IMR-90 (cell line): Measurements from ENCODE around the gene COPB1. TPM values are rescaled to one million over a fixed set of nuclear protein-coding genes. Genes with fewer than 3 reads are reported as not detected.
A peak's percentile ranks its signal among the peaks of the same experiment; 100 is the strongest.

ENCODE experiments used
- ATAC-seq: fragments of 200-7000 bp; cut with Tn5 transposase; 2 replicates; pipeline ENCODE4 v1.9.1; 2020; ENCODE audit warnings: low read depth, mild to moderate bottlenecking, moderate library complexity
- BruUV-seq: library from RNA; stranded (reverse); fragments of 400-500 nt; replicated peaks from 2 replicates; lab custom pipeline; 2021; lab: Mats Ljungman, UMichigan
- CTCF ChIA-PET: fragments of 300-600 bp; formaldehyde crosslinking; extraction: SDS; loops from one replicate; lab custom pipeline; 2021; ENCODE audit warnings: antibody characterized with exemption; lab: Yijun Ruan, JAX
- POLR2A ChIA-PET: fragments of 300-600 bp; sonication (Branson Sonifier 250); formaldehyde crosslinking; loops from one replicate; lab custom pipeline; 2022; ENCODE audit warnings: antibody characterized with exemption; ENCODE audit not compliant: unreplicated experiment; lab: Charles Lee
- DNase-seq: peaks from one replicate; pipeline ENCODE4 v3.0.0; 2013
- H2AFZ ChIP-seq: replicated peaks from 2 replicates; pipeline ENCODE3; 2013; ENCODE audit warnings: low read length, mild to moderate bottlenecking; ENCODE audit not compliant: poor library complexity
- H2AK5ac ChIP-seq: 2 replicates; pipeline ENCODE4 v1.6.1; 2013; ENCODE audit warnings: low read depth, low read length, inconsistent platforms
- H2AK9ac ChIP-seq: replicated peaks from 2 replicates; pipeline ENCODE3; 2013; ENCODE audit warnings: mild to moderate bottlenecking, low read depth, low read length, moderate library complexity; ENCODE audit not compliant: poor library complexity
- H2BK120ac ChIP-seq: 2 replicates; pipeline ENCODE4 v1.6.1; 2013; ENCODE audit warnings: low read depth, low read length, inconsistent platforms
- H2BK15ac ChIP-seq: 3 replicates; pipeline ENCODE4 v1.6.1; 2013; ENCODE audit warnings: low read depth, low read length, inconsistent platforms
- H2BK20ac ChIP-seq: 2 replicates; pipeline ENCODE4 v1.6.1; 2013; ENCODE audit warnings: low read depth, mild to moderate bottlenecking, inconsistent platforms, low read length, moderate library complexity
- H2BK5ac ChIP-seq: 2 replicates; pipeline ENCODE4 v1.6.1; 2013; ENCODE audit warnings: mild to moderate bottlenecking, low read depth, low read length, inconsistent platforms; ENCODE audit not compliant: poor library complexity, severe bottlenecking
- H3K14ac ChIP-seq: replicated peaks from 2 replicates; pipeline ENCODE4 v1.6.1; 2013; ENCODE audit warnings: low read depth, low read length, inconsistent platforms
- H3K18ac ChIP-seq: 2 replicates; pipeline ENCODE4 v1.6.1; 2013; ENCODE audit warnings: low read depth, low read length, control low read depth
- H3K23ac ChIP-seq: 2 replicates; pipeline ENCODE4 v1.6.1; 2013; ENCODE audit warnings: low read depth, low read length, inconsistent platforms
- H3K27ac ChIP-seq: 2 replicates; pipeline ENCODE4 v1.5.1; 2013; ENCODE audit warnings: mild to moderate bottlenecking, control low read depth, low read length; ENCODE audit not compliant: insufficient read depth
- H3K27me3 ChIP-seq: 2 replicates; pipeline ENCODE4 v1.6.1; 2013; ENCODE audit warnings: low read length; ENCODE audit not compliant: control insufficient read depth, insufficient read depth
- H3K36me3 ChIP-seq: 2 replicates; pipeline ENCODE4 v1.6.1; 2013; ENCODE audit warnings: low read length, mixed read lengths; ENCODE audit not compliant: control insufficient read depth, insufficient read depth
- H3K4ac ChIP-seq: 2 replicates; pipeline ENCODE4 v1.6.1; 2013; ENCODE audit warnings: low read depth, low read length, inconsistent platforms
- H3K4me1 ChIP-seq: 2 replicates; pipeline ENCODE4 v1.6.1; 2013; ENCODE audit warnings: low read length, mixed read lengths; ENCODE audit not compliant: control insufficient read depth, insufficient read depth
- H3K4me2 ChIP-seq: 2 replicates; pipeline ENCODE4 v1.6.1; 2013; ENCODE audit warnings: low read depth, mild to moderate bottlenecking, control low read depth, low read length, moderate library complexity
- H3K4me3 ChIP-seq: 2 replicates; pipeline ENCODE4 v1.5.1; 2013; ENCODE audit warnings: low read depth, mild to moderate bottlenecking, control low read depth, low read length, moderate library complexity; ENCODE audit not compliant: insufficient read depth
- H3K56ac ChIP-seq: 2 replicates; pipeline ENCODE4 v1.6.1; 2013; ENCODE audit warnings: low read length, inconsistent platforms; ENCODE audit not compliant: insufficient read depth; ENCODE audit errors: extremely low read depth
- H3K79me1 ChIP-seq, 2 experiments: 2 replicates each; pipeline ENCODE4 v1.6.1; 2013; ENCODE audit warnings: low read length in 2 of 2, inconsistent platforms in 1 of 2, low read depth in 1 of 2
- H3K9ac ChIP-seq: 2 replicates; pipeline ENCODE4 v1.6.1; 2013; ENCODE audit warnings: low read depth, low read length, control low read depth
- H3K9me1 ChIP-seq: 2 replicates; pipeline ENCODE4 v1.6.1; 2013; ENCODE audit warnings: low read length, inconsistent platforms; ENCODE audit not compliant: insufficient read depth
- H3K9me3 ChIP-seq: 2 replicates; pipeline ENCODE4 v1.6.1; 2013; ENCODE audit warnings: low read length; ENCODE audit not compliant: control insufficient read depth, insufficient read depth
- H4K20me1 ChIP-seq: 2 replicates; pipeline ENCODE4 v1.6.1; 2013; ENCODE audit warnings: low read length, inconsistent platforms; ENCODE audit not compliant: insufficient read depth
- H4K5ac ChIP-seq: 2 replicates; pipeline ENCODE4 v1.6.1; 2013; ENCODE audit warnings: mild to moderate bottlenecking, low read depth, low read length, control low read depth
- H4K8ac ChIP-seq, 2 experiments: 2 replicates each; pipeline ENCODE4 v1.6.1; 2013; ENCODE audit warnings: low read depth in 2 of 2, low read length in 2 of 2, control low read depth in 1 of 2, inconsistent platforms in 1 of 2
- H4K91ac ChIP-seq: 2 replicates; pipeline ENCODE4 v1.6.1; 2013; ENCODE audit warnings: low read depth, low read length, inconsistent platforms; ENCODE audit not compliant: insufficient read depth
- BHLHE40 ChIP-seq: fragments of 150-350 bp; IDR thresholded peaks from 2 replicates; pipeline ENCODE4 v1.6.1; 2016; ENCODE audit warnings: mild to moderate bottlenecking, low read depth, low read length
- CEBPB ChIP-seq: IDR thresholded peaks from 2 replicates; pipeline ENCODE4 v1.6.1; 2012; ENCODE audit warnings: low read depth, low read length, improper control_type of control experiment
- CHD1 ChIP-seq: IDR thresholded peaks from 2 replicates; pipeline ENCODE4 v1.6.1; 2012; ENCODE audit warnings: low read depth, low read length, improper control_type of control experiment
- FOS ChIP-seq: fragments of 150-350 bp; IDR thresholded peaks from 2 replicates; pipeline ENCODE4 v1.6.1; 2016; ENCODE audit warnings: low read depth, low read length
- MAFK ChIP-seq: IDR thresholded peaks from 2 replicates; pipeline ENCODE4 v1.6.1; 2012; ENCODE audit warnings: low read depth, low read length, improper control_type of control experiment
- MAZ ChIP-seq: IDR thresholded peaks from 2 replicates; pipeline ENCODE4 v1.6.1; 2012; ENCODE audit warnings: low read depth, mild to moderate bottlenecking, low read length, improper control_type of control experiment, moderate library complexity, borderline replicate concordance
- MXI1 ChIP-seq: IDR thresholded peaks from 2 replicates; pipeline ENCODE4 v1.6.1; 2012; ENCODE audit warnings: low read depth, mild to moderate bottlenecking, low read length, moderate library complexity, borderline replicate concordance
- NFE2L2 ChIP-seq: fragments of 150-350 bp; IDR thresholded peaks from 2 replicates; pipeline ENCODE4 v1.6.1; 2016; ENCODE audit warnings: low read depth, mild to moderate bottlenecking, low read length
- POLR2A ChIP-seq: IDR thresholded peaks from 2 replicates; pipeline ENCODE4 v1.6.1; 2012; ENCODE audit warnings: mild to moderate bottlenecking, low read depth, low read length
- RCOR1 ChIP-seq: IDR thresholded peaks from 2 replicates; pipeline ENCODE4 v1.6.1; 2012; ENCODE audit warnings: mild to moderate bottlenecking, low read length, improper control_type of control experiment; ENCODE audit not compliant: insufficient replicate concordance
- RFX5 ChIP-seq: IDR thresholded peaks from 2 replicates; pipeline ENCODE4 v1.8.0; 2012; ENCODE audit warnings: low read depth, mild to moderate bottlenecking, low read length, moderate library complexity
- SMC3 ChIP-seq: fragments of 150-350 bp; IDR thresholded peaks from 2 replicates; pipeline ENCODE4 v1.6.1; 2016; ENCODE audit warnings: low read depth, mild to moderate bottlenecking, antibody characterized with exemption, low read length, moderate library complexity
- WGBS, 2 experiments: methylation state at CpG; one replicate each; pipeline versions ENCODE4 v1.1.5 to v1.1.7; 2013; ENCODE audit warnings: missing lambda C conversion rate in 2 of 2; ENCODE audit not compliant: insufficient read length in 1 of 2; ENCODE audit errors: extremely low coverage in 2 of 2; 5-methylcytosine and 5-hydroxymethylcytosine counted together
- dilution Hi-C: fragments of 300-500 bp; cut with HindIII; formaldehyde crosslinking; loops from one replicate; pipeline ENCODE4 v1.14.3; 2018; ENCODE audit warnings: low sequenced_read_pairs; ENCODE audit not compliant: unreplicated experiment
- in situ Hi-C: fragments of 300-500 bp; cut with MboI; formaldehyde crosslinking; loops from 3 replicates; pipeline ENCODE4 v1.14.3; 2019; ENCODE audit warnings: low sequenced_read_pairs, inconsistent platforms, mixed read lengths
- intact Hi-C: fragments of 100-400 bp; cut with micrococcal nuclease; formaldehyde crosslinking; loops from 2 replicates; pipeline ENCODE4 v1.10.0; 2022
- polyA plus RNA-seq, 3 experiments: library from polyadenylated mRNA; depleted of rRNA; stranded (reverse); fragments of >200 nt; gene quantifications; 2 replicates each; pipeline ENCODE4 v1.2.3, GENCODE V29; 2012; ENCODE audit warnings: low replicate concordance in 1 of 3
- total RNA-seq: library from RNA; depleted of rRNA; stranded (reverse); fragments of >200 nt; gene quantifications from 2 replicates; pipeline ENCODE4 v1.2.3, GENCODE V29; 2012
- TF ChIP-seq, protein P1 (sequence below): fragments of 150-350 bp; IDR thresholded peaks from 2 replicates; pipeline ENCODE4 v1.6.1; 2017; ENCODE audit warnings: mild to moderate bottlenecking, antibody characterized with exemption, low read length, low read depth
- TF ChIP-seq, protein P2 (sequence below): conservative IDR thresholded peaks from 2 replicates; pipeline ENCODE4 v1.5.1; 2012; ENCODE audit warnings: mild to moderate bottlenecking, low read depth, low read length, improper control_type of control experiment

COPB1 gene
- total and polyA plus RNA-seq, 2 of the 4 experiments (the other 2 are of a cell fraction): 136 to 341 TPM

DNA sequence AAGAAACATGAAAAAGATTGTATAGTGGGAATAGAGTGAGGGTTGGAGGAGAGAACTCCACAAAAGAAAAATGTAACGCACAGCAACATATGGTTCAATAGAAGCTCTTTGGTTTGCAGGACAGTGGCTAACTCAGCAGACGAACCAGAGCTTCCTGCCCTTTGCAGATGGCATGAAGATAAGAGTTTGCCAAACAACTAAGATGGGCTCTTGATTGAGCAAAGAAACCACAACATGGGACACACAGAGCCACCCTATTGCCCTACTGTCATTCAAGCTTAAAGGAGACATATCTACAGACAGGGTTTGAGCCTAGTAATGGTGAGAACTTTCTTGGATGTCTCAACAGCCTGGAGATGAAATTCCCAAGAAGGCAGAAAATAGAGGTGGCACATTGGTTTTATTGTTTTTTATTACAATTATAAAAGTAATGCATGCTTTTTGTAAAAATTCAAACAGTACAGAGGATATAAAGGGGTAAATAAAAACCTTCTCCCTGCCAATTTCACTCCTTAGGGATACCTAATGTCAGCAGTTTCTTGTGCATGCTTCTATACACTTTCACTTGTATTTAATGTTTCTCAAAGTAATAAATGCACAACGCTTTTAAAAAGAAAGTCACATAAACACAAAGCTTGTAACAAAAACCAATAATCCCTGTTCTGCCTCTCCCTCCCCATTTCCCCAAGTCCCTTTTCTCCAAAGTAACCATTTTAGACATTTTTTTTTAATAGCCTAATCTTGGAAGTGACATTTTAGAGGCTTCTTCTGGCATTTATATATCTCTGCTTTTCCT, 63.7 kb downstream of the COPB1 start:
- POLR2A ChIA-PET: interaction anchor here (0.7 kb wide), 1 partner anchor 58 kb away, joined by 3 read pairs; no protein-coding TSS in a partner anchor
- TF ChIP-seq MAFK: no peak
- TF ChIP-seq CEBPB: no peak
- no peak for TF ChIP-seq RFX5
- no peak for TF ChIP-seq SMC3
- TF ChIP-seq MAZ: no peak
- TF ChIP-seq CHD1: no peak
- no peak for TF ChIP-seq POLR2A
- TF ChIP-seq BHLHE40: no peak
- TF ChIP-seq, protein P1, sequence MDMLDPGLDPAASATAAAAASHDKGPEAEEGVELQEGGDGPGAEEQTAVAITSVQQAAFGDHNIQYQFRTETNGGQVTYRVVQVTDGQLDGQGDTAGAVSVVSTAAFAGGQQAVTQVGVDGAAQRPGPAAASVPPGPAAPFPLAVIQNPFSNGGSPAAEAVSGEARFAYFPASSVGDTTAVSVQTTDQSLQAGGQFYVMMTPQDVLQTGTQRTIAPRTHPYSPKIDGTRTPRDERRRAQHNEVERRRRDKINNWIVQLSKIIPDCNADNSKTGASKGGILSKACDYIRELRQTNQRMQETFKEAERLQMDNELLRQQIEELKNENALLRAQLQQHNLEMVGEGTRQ: no peak
- TF ChIP-seq, protein P2, sequence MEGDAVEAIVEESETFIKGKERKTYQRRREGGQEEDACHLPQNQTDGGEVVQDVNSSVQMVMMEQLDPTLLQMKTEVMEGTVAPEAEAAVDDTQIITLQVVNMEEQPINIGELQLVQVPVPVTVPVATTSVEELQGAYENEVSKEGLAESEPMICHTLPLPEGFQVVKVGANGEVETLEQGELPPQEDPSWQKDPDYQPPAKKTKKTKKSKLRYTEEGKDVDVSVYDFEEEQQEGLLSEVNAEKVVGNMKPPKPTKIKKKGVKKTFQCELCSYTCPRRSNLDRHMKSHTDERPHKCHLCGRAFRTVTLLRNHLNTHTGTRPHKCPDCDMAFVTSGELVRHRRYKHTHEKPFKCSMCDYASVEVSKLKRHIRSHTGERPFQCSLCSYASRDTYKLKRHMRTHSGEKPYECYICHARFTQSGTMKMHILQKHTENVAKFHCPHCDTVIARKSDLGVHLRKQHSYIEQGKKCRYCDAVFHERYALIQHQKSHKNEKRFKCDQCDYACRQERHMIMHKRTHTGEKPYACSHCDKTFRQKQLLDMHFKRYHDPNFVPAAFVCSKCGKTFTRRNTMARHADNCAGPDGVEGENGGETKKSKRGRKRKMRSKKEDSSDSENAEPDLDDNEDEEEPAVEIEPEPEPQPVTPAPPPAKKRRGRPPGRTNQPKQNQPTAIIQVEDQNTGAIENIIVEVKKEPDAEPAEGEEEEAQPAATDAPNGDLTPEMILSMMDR: no peak
- TF ChIP-seq NFE2L2: no peak
- TF ChIP-seq RCOR1: no peak
- no peak for TF ChIP-seq MXI1
- TF ChIP-seq FOS: no peak

More for the DNA sequence above, 63.7 kb downstream of the COPB1 start:
- Histone ChIP-seq H3K4ac (peak overlapping the region; percentile 30), H2BK20ac (peak overlapping the region; percentile 29; the same call in 1 of the 2 replicates), H3K4me3 (no peak overlapping the region), H3K9me3 (no peaks in the 10 kb centered on the region), H2AK9ac (no peak overlapping the region), H2BK120ac (peak overlapping the region; percentile 16; the same call in 1 of the 2 replicates), H3K4me1 (peaks cover 3% of the 10 kb centered on the region; the same call in 1 of the 2 replicates), H3K79me1 (no peaks in the 10 kb centered on the region), H3K23ac (no peak overlapping the region), H4K20me1 (no peaks in the 10 kb centered on the region), H4K5ac (no peak overlapping the region), H2BK5ac (no peak overlapping the region), H3K27me3 (no peaks in the 10 kb centered on the region), H3K9ac (no peak overlapping the region), H3K4me2 (no peak overlapping the region), H3K14ac (0 out of 2 replicates have a peak overlapping the region, but pooled peaks have one; percentile 37), H3K27ac (no peak overlapping the region), H3K18ac (peak overlapping the region; percentile 5; the same call in 1 of the 2 replicates), H4K91ac (peak overlapping the region; percentile 58; the same call in 1 of the 2 replicates), H4K8ac (peak overlapping the region in 1 of 2 experiments; percentile 36; a peak in 1 of 4 replicates), H2AK5ac (no peak overlapping the region; the same call in 1 of the 2 replicates), H2BK15ac (0 out of 3 replicates have a peak overlapping the region, but pooled peaks have one; percentile 32), H3K9me1 (no peaks in the 10 kb centered on the region), H3K56ac (no peak overlapping the region), H3K36me3 (no peaks in the 10 kb centered on the region), H2AFZ (no peak overlapping the region)
- WGBS, 2 experiments: no CpG with 5 or more reads among the region's 3 CpGs
- dilution Hi-C loops (no loop called here), intact Hi-C loops (no loop called here), in situ Hi-C loops (no loop called here)
- no TSS peak for BruUV-seq
- DNase-seq (no peak), ATAC-seq (peak; percentile 21; the same call in 1 of the 2 replicates)
- CTCF ChIA-PET: interaction anchor here (0.6 to 1.0 kb wide), 4 partner anchors 12 to 135 kb away, joined by 3 to 6 read pairs (median 5); no protein-coding TSS in a partner anchor
